ENCODE data around the gene DDX23. TPM values are rescaled to one million over a fixed set of nuclear protein-coding genes. Genes with fewer than 3 reads are reported as not detected.

Gene DDX23
- total and polyA plus RNA-seq, 9 donors, result 48.0 to 108 (median 70.5) TPM

- H3K9me3 ChIP-seq, result no peaks in the 10 kb centered on the region
- no peak for TF ChIP-seq CTCF (IDR thresholded peaks at IDR 0.05)
- no peak for TF ChIP-seq EP300 (IDR thresholded peaks at IDR 0.05)
- no peak for TF ChIP-seq POLR2A (IDR thresholded peaks at IDR 0.05)
- no peak overlapping the region for H3K4me3 ChIP-seq
- H3K27ac ChIP-seq, result no peak overlapping the region
- no peaks in the 10 kb centered on the region for H3K4me1 ChIP-seq (ENCODE audit: insufficient read depth)
- peak in 1 of 5 donors; percentile 43 for DNase-seq
- WGBS, 3 donors, result 85 to 86% (median 85%) methylated on average over 13 to 17 of the region's 17 CpGs
- no peaks in the 10 kb centered on the region for H3K36me3 ChIP-seq
- H3K27me3 ChIP-seq, result no peaks in the 10 kb centered on the region
- intact Hi-C loops (cut with DNase I), result no loop called here
These were observed 24.4 kb downstream of the DDX23 start for GRCh38 chr12:48827513-48828096.

GRCh38 chr12:48827026-48827425, 24.9 kb downstream of the DDX23 start:
- Histone ChIP-seq H3K27me3 (no peaks in the 10 kb centered on the region), H3K36me3 (no peaks in the 10 kb centered on the region), H3K4me3 (no peak overlapping the region), H3K9me3 (no peaks in the 10 kb centered on the region), H3K27ac (no peak overlapping the region), H3K4me1 (ENCODE audit: insufficient read depth) (no peaks in the 10 kb centered on the region)
- TF ChIP-seq POLR2A (IDR thresholded peaks at IDR 0.05), result no peak
- no peak for TF ChIP-seq CTCF (IDR thresholded peaks at IDR 0.05)
- no peak for TF ChIP-seq EP300 (IDR thresholded peaks at IDR 0.05)
- intact Hi-C loops (cut with DNase I), result no loop called here
- 69 to 71% (median 70%) methylated on average over 8 of the region's 8 CpGs for WGBS, 3 donors
- no peak for DNase-seq

GRCh38 chr12:48826209-48826855, 25.6 kb downstream of the DDX23 start:
- intact Hi-C loops (cut with DNase I), result no loop called here
- TF ChIP-seq POLR2A (IDR thresholded peaks at IDR 0.05), result no peak
- TF ChIP-seq EP300 (IDR thresholded peaks at IDR 0.05), result no peak
- Histone ChIP-seq H3K36me3 (no peaks in the 10 kb centered on the region), H3K4me3 (no peak overlapping the region), H3K27ac (no peak overlapping the region), H3K4me1 (ENCODE audit: insufficient read depth) (no peaks in the 10 kb centered on the region), H3K9me3 (no peaks in the 10 kb centered on the region), H3K27me3 (no peaks in the 10 kb centered on the region)
- 67 to 73% (median 70%) methylated on average over 15 of the region's 15 CpGs for WGBS, 3 donors
- DNase-seq, result no peak

- no peak overlapping the region for H3K27ac ChIP-seq
- no peaks in the 10 kb centered on the region for H3K27me3 ChIP-seq
- no peak for TF ChIP-seq POLR2A (IDR thresholded peaks at IDR 0.05)
- no peak for TF ChIP-seq EP300 (IDR thresholded peaks at IDR 0.05)
- no peak for TF ChIP-seq CTCF (IDR thresholded peaks at IDR 0.05)
- DNase-seq, result no peak
- intact Hi-C loops (cut with DNase I), result no loop called here
- peaks cover 4% of the 10 kb centered on the region for H3K4me1 ChIP-seq (ENCODE audit: insufficient read depth)
- H3K36me3 ChIP-seq, result no peaks in the 10 kb centered on the region
- no peaks in the 10 kb centered on the region for H3K9me3 ChIP-seq
- 90 to 97% (median 95%) methylated on average over 4 of the region's 4 CpGs for WGBS, 3 donors
- H3K4me3 ChIP-seq, result no peak overlapping the region
These were observed 27.1 kb downstream of the DDX23 start for GRCh38 chr12:48824905-48825304.

- no peak for TF ChIP-seq CTCF (IDR thresholded peaks at IDR 0.05)
- no peak for TF ChIP-seq POLR2A (IDR thresholded peaks at IDR 0.05)
- TF ChIP-seq EP300 (IDR thresholded peaks at IDR 0.05), result no peak
- 84% methylated on average over 12 of the region's 12 CpGs for WGBS, 3 donors
- H3K36me3 ChIP-seq, result no peaks in the 10 kb centered on the region
- intact Hi-C loops (cut with DNase I), result no loop called here
- H3K9me3 ChIP-seq, result no peaks in the 10 kb centered on the region
- H3K4me1 ChIP-seq (ENCODE audit: insufficient read depth), result peaks cover 4% of the 10 kb centered on the region
- no peak for DNase-seq
- no peak overlapping the region for H3K27ac ChIP-seq
- H3K4me3 ChIP-seq, result no peak overlapping the region
- H3K27me3 ChIP-seq, result no peaks in the 10 kb centered on the region
These were observed 27.9 kb downstream of the DDX23 start for GRCh38 chr12:48824112-48824511.
